ENCODE results near the gene DDX55. TPM values are rescaled to one million over a fixed set of nuclear protein-coding genes. Genes with fewer than 3 reads are reported as not detected.

Gene DDX55
- total and polyA plus RNA-seq, 12 donors = 9.8 to 34.7 (median 18.3) TPM

DNA sequence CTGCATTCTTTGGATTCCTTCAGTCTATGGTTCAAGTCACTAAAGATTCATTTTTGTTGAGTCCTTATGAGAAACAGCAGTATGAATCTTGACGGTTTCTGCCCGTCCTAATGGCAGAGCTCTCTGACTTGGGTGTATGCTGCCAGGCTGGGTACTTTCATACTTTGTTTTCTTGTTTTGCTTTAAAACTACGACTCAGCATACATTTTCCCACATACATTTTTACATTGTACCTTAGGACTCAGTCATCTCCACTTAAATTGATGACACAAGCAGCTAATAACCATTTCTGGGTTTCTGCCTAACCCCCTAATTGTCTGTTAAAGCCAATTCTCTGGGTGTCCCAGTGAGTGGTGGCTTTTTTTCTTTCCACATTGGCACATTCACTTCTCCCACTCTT lies 4.8 kb upstream of the DDX55 start:
- WGBS, 4 donors = 79 to 95% (median 87%) methylated on average over 3 of the region's 3 CpGs

DNA sequence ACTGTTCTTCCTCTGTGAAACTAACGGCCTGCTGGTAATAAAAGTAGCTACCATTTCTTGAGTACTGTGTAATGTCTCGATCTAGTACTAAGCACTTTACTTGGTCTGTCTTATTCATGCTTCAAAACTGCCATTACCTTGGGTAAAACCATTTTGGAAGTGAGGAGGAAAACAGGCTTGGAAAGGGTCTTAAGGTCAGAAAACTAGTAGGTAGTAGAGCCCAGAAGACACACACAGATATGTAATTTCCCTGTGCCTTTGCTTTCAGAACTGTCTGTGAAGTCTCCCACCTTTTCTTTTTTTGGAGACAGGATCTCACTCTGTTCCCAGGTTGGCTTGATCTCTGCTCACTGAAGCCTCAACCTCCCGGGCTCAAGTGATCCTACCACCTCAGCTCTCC lies 3.4 kb upstream of the DDX55 start:
- intact Hi-C loops (cut with DNase I) = no loop called here

More for the DNA sequence above, 4.8 kb upstream of the DDX55 start:
- intact Hi-C loops (cut with DNase I) = no loop called here
- H3K4me3 ChIP-seq = no peak overlapping the region
- H3K4me1 ChIP-seq (replicated peaks in 1 of 2) = peaks cover 10 to 32% of the 10 kb centered on the region in 2 donors
- no peak for TF ChIP-seq POLR2A (IDR thresholded peaks at IDR 0.05)
- TF ChIP-seq, protein P1, sequence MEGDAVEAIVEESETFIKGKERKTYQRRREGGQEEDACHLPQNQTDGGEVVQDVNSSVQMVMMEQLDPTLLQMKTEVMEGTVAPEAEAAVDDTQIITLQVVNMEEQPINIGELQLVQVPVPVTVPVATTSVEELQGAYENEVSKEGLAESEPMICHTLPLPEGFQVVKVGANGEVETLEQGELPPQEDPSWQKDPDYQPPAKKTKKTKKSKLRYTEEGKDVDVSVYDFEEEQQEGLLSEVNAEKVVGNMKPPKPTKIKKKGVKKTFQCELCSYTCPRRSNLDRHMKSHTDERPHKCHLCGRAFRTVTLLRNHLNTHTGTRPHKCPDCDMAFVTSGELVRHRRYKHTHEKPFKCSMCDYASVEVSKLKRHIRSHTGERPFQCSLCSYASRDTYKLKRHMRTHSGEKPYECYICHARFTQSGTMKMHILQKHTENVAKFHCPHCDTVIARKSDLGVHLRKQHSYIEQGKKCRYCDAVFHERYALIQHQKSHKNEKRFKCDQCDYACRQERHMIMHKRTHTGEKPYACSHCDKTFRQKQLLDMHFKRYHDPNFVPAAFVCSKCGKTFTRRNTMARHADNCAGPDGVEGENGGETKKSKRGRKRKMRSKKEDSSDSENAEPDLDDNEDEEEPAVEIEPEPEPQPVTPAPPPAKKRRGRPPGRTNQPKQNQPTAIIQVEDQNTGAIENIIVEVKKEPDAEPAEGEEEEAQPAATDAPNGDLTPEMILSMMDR (IDR thresholded peaks at IDR 0.05) = no peak
- no peak for DNase-seq
- H3K36me3 ChIP-seq (replicated peaks in 1 of 2) = peaks cover 0 to 69% of the 10 kb centered on the region in 2 donors
- H3K27me3 ChIP-seq = no peaks in the 10 kb centered on the region
- no peaks in the 10 kb centered on the region for H3K9me3 ChIP-seq (replicated peaks in 1 of 3)
- H3K27ac ChIP-seq = no peak overlapping the region

DNA sequence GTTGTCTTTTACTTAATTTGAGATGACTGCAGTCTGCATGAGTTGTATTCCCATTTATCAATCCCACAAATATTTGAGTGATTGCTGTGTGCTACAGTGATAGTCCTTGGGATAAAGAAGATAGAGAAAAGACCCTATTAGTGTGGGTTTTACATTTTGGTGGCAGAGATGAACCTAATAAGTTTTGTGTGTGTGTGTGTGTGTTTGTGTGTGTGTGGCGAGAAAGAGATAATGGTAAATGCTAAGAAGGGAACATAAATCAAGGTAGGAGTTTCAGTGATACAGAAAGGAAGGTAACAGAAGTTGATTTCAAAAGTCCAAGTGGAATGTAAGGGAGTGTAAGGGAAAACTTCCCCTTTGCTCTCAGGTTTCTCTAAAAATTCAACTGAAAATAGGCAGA lies 2.6 kb upstream of the DDX55 start:
- Histone ChIP-seq H3K27ac (no peak overlapping the region), H3K4me1 (replicated peaks in 1 of 2) (peaks cover 11 to 29% of the 10 kb centered on the region in 2 donors), H3K4me3 (no peak overlapping the region), H3K27me3 (no peaks in the 10 kb centered on the region), H3K9me3 (replicated peaks in 1 of 3) (no peaks in the 10 kb centered on the region), H3K36me3 (replicated peaks in 1 of 2) (peaks cover 0 to 50% of the 10 kb centered on the region in 2 donors)
- intact Hi-C loops (cut with DNase I) = no loop called here
- TF ChIP-seq, protein P1 (IDR thresholded peaks at IDR 0.05) = no peak
- TF ChIP-seq POLR2A (IDR thresholded peaks at IDR 0.05) = no peak
- WGBS, 4 donors = 91 to 100% (median 94%) methylated on average over 1 of the region's 1 CpG
- DNase-seq = no peak

More for the DNA sequence above, 3.4 kb upstream of the DDX55 start:
- WGBS, 4 donors = 84 to 92% (median 85%) methylated on average over 3 of the region's 3 CpGs
- H3K27ac ChIP-seq = no peak overlapping the region
- no peaks in the 10 kb centered on the region for H3K9me3 ChIP-seq (replicated peaks in 1 of 3)
- H3K36me3 ChIP-seq (replicated peaks in 1 of 2) = peaks cover 0 to 54% of the 10 kb centered on the region in 2 donors
- no peak for DNase-seq
- peaks cover 11 to 29% of the 10 kb centered on the region in 2 donors for H3K4me1 ChIP-seq (replicated peaks in 1 of 2)
- H3K4me3 ChIP-seq = no peak overlapping the region
- TF ChIP-seq, protein P1 (IDR thresholded peaks at IDR 0.05) = no peak
- no peak for TF ChIP-seq POLR2A (IDR thresholded peaks at IDR 0.05)
- H3K27me3 ChIP-seq = no peaks in the 10 kb centered on the region

DNA sequence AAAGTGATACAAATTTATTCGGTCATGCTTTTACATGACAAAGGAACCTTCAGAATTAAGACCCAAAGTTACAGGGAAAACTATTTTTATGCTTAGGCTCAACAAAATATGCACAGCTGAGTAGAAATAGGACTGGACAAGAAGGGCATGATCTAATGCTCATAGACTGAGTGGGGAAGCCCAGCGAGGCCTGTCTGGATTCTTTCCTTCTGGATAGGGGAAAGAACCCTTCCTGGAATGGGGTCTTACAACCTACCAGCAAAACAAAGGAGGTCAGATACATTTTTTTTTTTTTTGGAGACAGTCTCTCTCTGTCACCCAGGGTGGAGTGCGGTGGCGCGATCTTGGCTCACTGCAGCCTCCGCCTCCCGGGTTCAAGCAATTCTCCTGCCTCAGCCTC lies 2.2 kb upstream of the DDX55 start:
- DNase-seq = no peak
- TF ChIP-seq, protein P1 (IDR thresholded peaks at IDR 0.05) = no peak
- TF ChIP-seq POLR2A (IDR thresholded peaks at IDR 0.05) = no peak
- intact Hi-C loops (cut with DNase I) = no loop called here
- Histone ChIP-seq H3K36me3 (replicated peaks in 1 of 2) (peaks cover 0 to 49% of the 10 kb centered on the region in 2 donors), H3K4me1 (replicated peaks in 1 of 2) (peaks cover 11 to 29% of the 10 kb centered on the region in 2 donors), H3K27me3 (no peaks in the 10 kb centered on the region), H3K27ac (no peak overlapping the region), H3K9me3 (replicated peaks in 1 of 3) (no peaks in the 10 kb centered on the region), H3K4me3 (no peak overlapping the region)
- 89 to 96% (median 95%) methylated on average over 7 of the region's 7 CpGs for WGBS, 4 donors

Measured in adrenal gland (tissue), 12 donors.